Ureter (tissue), 1 donor: Measurements from ENCODE around the gene SMAD1. TPM values are rescaled to one million over a fixed set of nuclear protein-coding genes. Genes with fewer than 3 reads are reported as not detected.

ENCODE experiments used
- DNase-seq: peaks from one replicate; pipeline ENCODE4 v3.0.0-alpha.2; 2020; ENCODE audit warnings: low spot score
- total RNA-seq: library from RNA; stranded (reverse); gene quantifications from one replicate; pipeline ENCODE4 v1.2.4, GENCODE V29; 2023
- donor health status: DM: yes; HTN: yes; CAD: no.

Gene SMAD1
- total RNA-seq, 1 donor from 2014 or later: 43.7 TPM

DNA sequence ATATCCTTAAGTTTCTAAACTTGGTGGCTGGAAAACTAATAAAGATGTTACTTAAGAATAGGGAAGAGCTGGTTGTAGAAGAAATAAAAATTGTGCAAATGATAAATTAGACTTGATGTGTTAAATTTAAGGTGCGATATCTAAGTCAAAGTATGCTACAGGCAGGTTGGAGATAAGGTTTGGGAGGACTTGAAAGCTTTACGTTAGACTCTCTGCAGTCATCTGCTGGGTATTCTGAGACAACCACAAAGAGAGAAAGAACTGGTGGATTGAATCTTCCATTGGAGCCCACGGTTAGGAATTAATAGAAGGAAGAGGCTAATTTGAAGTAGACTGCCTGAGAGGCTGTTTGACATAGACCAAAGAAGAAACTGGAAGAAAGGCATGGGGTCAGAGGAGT lies 7.9 kb downstream of the SMAD1 start:
- DNase-seq: no peak

DNA sequence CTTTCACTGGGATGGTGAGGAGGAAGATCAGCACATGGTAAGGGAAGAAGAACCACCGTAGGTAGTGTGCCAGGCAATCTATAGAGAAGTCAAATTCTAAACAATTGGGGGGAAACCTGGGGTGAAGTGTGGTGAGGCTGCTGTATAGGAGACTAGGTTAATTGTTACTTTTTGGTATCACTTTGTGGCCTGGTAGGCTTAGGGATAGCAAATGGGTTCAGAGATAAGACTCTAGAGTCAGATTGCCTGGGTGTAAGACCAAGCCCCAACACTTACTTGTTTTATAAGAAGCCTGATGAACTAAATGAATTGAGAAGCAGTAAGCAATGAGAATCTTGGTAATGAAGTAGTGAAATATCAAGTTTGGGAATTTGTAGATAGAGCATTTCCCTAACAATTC lies 8.7 kb downstream of the SMAD1 start:
- DNase-seq: no peak

DNA sequence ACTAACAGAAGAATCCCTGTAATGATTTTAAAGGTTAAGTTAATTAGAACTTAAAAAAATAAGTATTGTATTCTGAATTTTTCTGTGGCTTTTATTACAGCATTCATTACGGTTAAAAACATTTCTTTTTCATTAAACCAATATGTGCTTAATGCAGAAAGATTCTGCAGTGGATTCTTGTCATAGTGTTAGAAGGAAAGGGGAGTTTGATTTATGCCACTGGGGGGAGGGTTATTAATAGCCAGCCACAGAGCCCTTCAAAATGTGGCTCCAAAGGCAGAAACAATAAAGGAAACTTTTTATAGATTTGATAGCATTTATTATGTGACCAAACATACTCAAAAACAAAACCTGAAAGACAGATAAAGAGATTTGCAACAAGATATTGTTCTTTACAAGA lies 9.1 kb downstream of the SMAD1 start:
- no peak for DNase-seq

DNA sequence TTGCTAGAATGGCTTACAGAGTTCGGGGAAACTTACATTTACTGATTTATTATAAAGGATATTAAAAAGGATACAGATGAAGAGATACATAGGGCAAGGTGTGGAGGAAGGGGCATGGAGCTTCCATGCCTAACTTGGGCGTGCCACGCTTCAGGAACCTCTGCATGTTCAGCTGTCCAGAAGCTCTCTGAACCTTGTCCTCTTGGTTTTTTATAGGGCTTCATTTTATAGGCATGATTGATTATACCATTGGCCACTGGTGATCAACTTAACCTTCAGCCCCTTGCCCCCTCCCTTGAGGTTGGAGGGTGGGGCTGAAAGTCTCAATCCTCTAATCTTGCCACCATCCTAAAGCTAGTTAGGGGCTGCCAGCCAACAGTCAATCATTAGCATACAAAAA lies 10.7 kb downstream of the SMAD1 start:
- DNase-seq: no peak

DNA sequence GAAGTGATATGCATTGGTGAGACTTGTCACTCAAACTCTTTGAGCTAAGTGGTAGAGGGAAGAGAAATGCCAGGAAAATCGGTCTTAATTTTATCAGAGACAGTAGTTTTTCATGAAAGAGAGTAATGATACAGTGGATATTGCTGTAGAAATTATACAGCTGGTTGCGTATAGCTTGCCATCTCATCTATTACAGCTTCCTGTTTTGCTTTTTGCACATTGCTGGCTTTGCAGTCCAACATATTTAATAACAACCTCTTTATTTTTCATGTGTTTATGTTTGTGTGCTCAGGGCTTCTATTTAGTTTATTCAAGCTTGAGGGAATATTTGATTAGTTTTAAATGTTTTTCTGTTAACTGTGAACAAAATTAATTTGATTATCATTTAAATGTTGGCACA lies 11.5 kb downstream of the SMAD1 start:
- no peak for DNase-seq

DNA sequence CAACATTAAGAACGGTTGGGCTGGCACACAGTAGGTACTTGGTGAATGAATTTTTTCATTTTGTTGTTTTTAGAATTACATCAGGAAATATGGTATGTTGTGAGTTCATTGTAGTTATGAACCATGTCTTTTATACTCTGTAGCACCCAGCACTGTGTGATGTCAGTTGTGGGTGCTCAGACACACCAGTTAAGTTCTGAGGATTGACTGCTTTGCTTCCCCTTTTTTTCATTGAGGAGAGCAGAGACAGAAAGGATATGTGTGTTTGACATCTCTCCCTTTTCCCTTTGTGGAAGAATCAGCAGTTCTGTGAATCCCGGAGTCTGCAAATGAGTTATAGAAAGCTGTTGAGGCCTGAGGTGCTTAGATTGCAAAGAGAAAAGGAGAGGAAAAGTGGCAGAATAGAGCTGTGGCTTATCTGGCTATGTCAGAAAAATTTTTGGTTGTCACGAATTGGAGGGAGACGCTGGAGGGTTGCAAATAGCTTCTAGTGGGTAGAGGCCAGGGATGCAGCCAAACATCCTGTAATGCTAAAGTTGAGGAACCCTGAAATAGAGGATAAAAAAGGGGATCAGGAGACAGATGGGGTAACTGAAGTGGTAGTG lies 13.1 kb downstream of the SMAD1 start:
- DNase-seq: no peak

DNA sequence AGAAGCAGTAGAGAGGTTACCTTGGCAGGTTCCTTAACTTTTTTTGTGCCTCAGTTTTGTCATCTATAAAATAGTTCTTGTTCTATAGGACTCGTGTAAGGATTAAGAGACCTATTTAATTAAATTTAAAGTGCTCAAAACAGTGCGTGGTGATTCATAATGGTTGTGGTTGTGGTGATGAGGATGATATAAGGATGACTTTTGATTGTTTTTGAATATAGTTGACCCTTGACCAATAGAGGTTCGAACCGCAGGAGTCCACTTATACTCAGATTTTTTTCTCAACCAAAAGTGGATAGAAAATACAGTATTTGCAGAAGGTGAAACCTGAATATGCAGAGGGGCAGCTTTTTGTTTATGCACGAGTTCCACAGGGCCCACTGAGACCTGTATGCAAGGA lies 14.6 kb downstream of the SMAD1 start:
- DNase-seq: no peak

DNA sequence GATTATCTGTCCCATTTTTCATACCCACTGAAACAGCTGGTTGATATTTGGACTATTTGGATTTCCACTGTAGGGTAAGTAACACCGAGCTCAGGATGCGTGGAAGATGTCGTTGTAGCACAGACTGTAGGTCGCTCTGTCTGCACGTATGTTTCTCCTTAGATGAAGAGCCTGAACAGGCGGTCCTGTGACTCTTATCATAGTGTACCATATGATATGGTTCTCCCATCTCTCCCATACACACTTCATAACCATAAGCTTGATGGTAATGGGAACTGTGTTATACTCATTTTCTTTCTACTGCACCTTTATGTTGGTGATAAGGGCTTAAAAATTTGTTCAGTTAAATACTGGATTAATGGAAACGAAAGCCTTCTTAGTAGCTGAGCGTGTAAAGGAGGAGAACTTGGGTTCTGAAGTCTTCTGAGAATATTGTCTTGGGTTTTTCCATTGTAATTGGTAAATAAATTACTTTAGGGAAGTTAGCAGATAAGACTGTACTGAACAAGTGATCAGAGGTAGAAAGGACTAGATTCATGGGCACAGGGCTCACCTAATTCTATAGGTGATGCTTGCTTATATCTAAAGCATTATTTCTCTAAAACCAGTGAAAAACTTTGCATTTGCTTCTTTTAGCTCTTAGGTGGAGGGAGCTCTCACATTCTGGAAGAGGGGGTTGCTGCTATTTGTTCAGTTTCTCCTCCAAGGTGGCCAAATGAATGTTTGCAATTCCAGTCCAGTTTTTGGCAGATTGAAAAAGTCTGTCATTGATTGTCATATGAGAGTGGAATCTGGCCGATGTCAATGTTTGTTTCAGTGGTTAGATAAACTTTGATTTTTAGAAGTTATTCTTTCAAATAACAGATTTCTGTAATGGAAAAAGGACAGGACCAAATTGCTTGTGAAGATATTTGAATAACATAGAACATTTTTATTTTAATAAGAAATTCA lies 15.8 kb downstream of the SMAD1 start:
- no peak for DNase-seq

DNA sequence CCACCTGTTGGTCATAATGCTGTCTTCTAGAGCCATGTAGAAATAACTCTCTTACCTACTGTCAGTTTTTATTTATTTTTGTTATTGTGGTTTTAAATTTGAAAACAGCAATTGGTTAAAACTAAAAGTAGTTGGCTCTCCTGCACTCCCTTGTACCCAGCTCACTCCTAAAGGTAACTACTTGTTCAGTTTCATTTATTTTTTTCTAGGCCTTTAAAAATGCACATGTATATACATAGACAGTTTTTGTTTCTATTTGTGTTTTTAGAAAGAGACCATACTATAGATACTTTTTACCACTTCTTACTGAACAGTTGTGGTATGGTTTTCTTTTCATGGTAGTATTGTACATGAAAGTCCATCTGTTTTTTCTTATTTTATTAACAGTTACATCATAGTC lies 16.8 kb downstream of the SMAD1 start:
- no peak for DNase-seq

DNA sequence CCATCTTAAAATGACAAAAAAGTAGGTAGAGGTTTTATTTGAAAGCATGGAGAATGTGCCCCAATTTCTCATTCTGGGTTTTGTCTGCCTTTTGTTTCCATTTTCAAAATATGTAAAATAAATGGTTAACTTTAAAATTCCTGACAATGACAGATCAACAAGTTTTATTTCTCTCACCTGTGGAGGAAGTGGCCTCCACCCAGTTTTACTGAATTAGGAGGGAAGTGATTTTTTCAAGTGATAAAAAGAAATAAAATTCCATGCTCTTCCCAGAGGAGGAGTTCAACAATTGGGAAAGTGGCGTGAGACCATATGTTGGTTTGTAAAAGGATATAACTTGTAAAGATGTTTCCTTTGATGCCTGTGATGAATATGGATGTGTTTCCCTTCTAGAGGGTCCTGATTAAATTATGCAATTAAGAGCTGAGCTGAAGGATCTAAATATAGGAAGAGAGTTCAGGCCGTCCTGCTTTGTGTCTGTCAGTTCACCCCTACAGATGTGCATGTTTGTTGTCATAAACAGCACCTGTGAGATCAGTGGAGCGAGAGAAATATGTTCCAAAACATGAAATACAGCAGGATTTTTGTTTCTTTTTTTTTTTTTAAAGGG lies 19.5 kb downstream of the SMAD1 start:
- DNase-seq: no peak

DNA sequence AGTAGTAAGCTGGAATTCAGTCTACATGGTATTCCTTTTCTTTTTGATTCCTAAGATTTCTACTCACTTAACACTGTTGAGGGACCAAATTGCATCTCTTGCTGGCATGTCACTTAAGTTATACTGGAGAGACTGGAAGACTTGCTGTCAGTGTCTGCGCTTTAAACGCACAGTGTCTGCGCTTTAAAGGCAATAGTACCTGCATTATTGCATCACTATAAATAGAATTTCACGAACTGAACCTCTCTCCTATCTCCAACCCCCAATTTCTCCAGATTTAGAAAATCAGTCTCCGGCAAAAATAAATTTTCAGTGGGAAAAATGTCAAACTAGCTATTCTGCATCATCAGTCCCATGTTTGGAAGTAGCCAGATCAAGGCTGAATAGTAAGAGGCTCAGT lies 21.2 kb downstream of the SMAD1 start:
- no peak for DNase-seq

DNA sequence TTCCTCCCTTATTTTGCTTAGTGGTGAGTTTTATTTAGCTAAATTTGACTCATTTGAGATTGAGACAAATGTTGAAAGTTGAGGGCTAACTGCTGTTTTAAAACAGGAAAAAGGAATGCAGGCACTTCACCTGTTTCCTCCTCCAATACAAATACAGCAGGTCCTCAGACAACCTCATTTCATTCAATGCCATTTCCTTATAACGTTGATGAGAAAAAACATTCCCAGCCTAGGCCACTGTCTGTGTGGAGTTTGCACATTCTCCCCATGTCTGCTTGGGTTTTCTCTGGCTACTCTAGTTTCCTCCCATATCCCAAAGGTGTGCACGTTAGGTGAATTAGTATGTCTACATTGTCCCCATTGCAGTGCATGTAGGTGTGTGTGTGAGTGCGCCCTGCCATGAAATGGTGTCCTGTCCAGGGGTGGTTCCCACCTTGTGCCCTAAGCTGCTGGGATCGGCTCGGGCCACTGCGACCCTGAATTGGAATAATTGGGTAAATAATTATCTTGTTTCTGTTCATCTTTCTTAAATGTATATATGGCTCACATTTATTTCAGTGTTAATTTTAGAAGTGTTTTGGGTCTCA lies 21.9 kb downstream of the SMAD1 start:
- DNase-seq: no peak

DNA sequence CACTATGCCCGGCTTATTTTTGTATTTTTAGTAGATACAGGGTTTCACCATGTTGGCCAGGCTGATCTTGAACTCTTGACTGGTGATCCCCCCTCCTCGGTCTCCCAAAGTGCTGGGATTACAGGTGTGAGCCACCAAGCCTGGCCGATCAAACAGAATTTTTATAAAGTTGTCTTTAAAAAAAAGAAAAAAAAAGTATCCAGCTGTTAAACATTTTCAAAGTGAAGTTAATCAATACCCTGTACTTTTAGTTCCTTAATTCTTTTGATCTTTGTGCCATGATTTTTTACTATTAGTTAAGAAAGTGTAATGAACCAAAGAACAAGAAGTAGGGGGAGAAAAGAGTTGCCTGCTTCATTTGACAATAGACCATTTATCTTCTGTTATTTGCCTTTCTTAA lies 24.3 kb downstream of the SMAD1 start:
- no peak for DNase-seq

DNA sequence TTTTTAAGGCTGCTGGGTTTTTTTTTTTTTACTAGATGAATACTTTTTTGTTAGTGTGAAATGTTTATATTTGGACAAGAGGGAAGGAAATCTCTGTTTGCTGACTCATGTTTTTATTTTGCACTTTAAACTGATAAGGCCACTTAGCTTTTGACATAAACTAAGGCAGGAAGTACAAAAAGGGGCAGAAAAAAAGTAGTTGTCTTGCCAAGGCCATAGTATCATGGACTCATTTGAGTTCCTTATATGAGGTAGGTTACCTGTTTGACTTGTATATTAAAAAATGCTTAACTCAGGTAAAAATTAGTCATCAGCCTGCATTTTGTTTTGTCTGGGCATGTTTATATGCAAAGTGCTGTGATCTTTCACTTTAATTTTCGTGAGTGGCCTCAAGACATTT lies 26.0 kb downstream of the SMAD1 start:
- DNase-seq: no peak

DNA sequence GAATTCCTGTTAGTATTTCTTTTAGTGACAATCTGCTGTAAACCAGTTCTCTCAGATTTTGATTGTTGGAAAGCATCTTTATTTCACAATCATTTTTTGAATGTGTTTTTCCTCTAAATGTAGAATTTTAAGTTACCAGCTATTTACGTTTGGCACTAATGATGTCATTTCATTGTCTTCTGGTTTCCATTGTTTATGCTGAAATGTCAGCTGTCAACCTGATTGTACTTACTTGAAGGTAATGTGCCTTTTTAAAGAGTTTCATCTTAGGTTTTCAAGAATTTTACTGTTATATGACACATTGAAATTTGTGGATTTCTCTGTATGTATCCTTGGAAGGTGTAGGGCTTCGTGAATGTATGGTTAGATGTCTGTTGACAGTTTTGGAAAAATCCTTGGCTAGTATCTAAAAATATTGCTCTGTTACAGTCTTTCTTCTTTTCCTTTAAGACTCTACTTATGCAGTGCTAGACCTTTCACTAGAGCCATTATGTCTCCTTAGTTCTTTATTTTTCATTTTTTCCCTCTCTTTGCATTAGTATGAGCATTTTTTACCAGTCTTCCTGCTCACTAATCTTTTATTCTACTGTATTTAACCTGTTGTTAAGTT lies 30.4 kb downstream of the SMAD1 start:
- DNase-seq: no peak

DNA sequence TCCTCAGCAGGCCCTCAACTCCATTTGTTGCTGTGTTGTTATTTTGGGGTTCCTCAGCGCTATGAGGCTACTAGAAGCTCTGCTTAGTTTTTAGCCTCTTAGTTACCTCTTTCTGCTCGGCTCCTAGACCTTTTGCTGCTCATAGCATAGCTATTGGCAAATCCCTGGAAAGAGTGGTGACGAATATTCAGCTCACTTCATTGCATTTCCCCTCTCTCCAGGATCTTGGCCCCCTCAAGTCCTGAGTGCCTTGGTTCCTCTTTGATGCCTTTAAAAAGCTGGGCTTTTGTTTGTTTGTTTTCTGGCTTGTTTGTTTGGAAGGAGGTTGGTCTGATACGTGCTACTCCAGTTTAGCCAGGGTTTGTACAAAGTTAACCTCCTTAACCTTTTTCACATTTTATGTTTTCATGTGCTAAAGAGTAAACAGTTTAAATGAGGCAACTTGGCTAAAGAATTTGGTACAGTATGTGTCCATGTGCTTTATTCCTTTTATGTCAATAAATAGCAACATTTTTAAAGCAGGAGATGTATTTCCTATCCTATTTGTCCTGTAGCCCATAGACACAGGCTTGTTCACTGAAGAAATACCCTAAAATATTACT lies 31.5 kb downstream of the SMAD1 start:
- DNase-seq: no peak

DNA sequence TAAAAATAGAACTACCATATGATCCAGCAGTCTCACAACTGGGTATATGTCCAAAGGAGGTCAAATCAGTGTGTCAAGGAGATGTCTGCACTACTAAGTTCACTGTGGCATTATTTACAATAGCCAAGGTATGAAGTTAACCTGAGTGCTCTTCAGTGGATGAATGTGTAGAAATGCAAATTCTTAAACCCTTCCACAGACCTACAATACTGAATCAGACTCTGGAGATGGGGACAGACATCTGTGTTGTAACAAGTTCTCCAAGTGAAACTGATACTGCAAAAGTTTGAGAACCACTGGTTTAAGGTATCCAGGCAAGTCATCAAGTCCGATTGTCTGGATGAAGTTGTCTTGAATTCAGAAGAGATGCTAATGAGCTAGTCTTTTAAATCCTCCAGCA lies 38.5 kb downstream of the SMAD1 start:
- no peak for DNase-seq

DNA sequence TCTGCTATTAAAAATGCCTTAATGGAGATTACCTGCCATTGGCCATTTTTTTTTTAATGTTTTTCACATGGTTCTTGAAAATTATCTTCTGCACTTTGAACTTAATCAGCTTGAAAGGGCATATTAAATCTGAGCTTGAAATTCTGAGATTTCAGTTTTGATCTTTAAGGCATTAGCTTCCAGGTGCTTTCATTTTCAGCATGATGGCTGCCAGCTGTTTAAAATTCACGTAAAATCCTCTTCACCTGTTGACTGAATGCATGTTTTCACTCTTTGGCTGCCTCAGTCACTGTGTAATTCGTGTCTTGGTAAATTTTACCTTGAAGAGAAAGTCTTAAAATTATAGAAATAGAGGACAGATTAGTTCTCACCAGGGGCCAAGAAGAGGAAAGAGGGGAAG lies 39.6 kb downstream of the SMAD1 start:
- no peak for DNase-seq

DNA sequence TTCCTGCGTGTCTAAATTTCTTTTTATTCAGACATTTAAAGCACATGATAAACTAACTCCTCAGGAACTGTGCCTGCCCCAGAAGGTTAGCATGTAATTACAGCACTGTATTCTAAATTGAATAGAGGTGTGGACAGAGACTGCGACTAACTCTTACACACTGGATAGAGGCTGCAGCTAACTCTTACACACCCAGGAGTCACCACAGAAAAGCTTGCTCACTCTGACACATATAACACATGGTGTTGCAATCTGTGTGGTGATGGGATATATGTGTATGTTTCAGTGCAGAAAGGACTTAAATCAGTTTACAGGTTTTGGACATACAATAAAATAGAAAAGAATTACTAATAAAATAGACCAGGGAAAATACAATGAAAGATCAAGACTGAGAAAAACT lies 41.5 kb downstream of the SMAD1 start:
- no peak for DNase-seq

DNA sequence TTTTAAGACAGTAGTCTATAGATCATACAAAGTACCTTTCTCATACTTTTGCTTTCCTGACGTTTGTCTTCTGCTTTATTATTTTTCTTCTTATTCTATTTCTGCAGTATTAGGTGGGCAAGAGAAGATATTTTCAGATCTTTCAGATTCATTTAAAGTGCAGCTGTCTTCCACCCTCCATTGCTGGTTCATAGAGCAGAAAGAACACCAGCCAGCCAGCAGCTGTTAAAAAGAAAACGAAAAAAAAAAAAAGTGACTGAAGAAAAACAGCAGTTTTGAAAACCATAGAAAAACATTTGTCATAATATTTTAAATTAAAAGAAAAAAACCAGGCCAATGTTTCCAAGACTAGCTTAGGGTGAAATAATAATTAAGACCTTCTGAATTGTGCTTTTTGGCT lies 42.9 kb downstream of the SMAD1 start:
- no peak for DNase-seq

DNA sequence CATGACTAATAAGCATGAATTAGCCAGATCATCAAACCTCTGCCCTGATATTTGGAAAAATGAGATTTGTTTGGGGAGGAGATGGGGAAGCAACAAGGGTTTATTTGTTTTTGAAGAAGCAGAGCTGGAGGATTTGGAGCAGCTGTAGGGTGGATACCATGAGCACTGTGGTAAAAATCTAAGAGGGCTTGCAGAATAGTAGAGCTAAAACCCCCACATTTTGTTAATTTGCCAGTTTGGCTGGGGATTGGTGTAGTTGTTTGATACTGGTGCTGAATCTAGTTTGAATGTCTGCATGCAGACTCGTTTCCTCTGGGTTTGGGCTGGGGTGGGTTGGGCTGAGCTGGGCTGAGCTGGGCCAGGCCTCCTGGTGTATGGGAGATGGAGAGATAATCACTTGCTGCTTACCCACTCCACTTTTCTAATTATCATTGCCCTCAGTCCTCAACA lies 43.7 kb downstream of the SMAD1 start:
- DNase-seq: no peak

DNA sequence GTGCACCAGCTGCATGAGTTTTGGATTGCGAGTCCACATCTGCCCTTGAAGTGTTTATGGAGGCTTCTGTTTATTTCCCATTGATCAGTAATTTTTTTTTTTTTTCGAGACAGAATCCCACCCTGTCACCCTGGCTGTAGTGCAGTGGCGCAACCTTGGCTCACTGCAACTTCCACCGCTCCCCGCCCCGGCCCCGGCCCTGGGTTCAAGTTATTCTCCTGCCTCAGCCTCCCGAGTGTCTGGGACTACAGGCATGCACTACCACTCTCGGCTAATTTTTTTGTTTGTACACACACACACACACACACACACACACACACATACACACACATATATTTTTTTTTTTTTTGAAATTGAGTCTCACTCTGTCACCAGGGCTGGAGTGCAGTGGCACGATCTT lies 46.1 kb downstream of the SMAD1 start:
- DNase-seq: no peak
